NCI-H1930 (cell line): ENCODE results near the gene RPSA.
"Not testable (repeated sequence)": the region's sequence is repeated elsewhere in the genome, so short reads cannot be mapped to it uniquely, and the experiment has no call there.

Experiments used
- DNase-seq, 2 experiments: peaks; one replicate each; lab custom pipeline; 2025; lab: John Stamatoyannopoulos, UW

The RPSA gene

GRCh38 chr3:39419742-39420315, 13.3 kb downstream of the RPSA start:
- DNase-seq = peak; percentile 3

GRCh38 chr3:39420543-39420942, 14.0 kb downstream of the RPSA start:
- no peak for DNase-seq

GRCh38 chr3:39423436-39423970, 17.0 kb downstream of the RPSA start:
- no peak for DNase-seq

DNA sequence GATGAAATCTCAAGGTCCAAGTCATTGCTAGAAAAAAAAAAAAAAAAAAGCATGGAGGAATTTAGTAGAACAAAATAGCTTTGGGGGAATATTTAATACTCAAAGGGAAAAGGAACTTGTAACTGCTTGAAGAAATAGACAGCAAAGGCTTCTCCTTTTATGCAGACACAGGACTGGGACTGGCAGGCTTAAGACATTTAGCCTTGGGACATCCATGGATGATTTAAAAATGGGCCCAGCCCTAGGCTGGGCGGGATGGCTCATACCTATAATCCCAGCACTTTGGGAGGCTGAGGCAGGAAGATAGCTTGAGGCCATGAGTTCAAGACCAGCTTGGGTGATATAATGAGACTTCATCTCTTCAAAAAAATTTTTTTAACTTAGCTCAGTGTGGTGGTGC, 19.8 kb downstream of the RPSA start:
- no peak for DNase-seq

DNA sequence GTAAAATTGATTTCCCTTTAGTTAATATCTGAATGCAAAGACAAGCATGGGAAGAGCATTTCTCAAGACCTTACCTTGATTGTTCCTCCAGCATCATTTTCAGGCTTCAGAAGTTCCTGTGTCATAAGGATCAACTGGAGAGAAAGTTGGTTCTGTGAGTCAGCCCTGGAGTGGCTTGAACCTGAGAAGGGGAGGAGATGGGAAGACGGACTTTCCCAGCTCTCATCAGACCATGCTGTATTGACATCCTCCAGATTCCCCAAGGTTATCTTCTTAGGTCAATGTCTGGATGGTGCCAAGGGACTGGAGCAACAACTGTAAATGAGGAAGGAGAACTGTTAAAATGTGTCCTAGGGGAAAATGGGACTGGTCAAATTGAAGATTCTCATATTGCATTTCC, 21.0 kb downstream of the RPSA start:
- no peak for DNase-seq

GRCh38 chr3:39428745-39429201, 22.3 kb downstream of the RPSA start:
- no peak for DNase-seq

DNA sequence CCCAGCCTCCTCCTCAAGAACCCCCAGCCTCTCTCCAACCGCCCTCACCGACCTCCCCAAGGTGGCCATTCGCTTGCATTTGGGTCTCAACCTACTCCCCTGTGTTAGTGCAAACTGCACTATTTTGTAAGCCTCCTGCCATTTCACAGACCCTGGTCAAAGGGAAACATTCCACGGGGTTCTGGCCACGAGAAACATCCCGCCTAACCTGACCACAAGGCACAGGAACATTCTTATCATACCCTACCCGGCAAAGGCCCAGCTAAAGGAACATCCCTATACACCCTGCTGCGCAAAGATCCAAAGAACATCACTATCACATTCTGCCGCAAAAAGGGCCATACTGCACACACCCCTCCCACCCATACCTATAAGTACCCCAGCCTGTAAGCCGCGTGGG, 22.9 kb downstream of the RPSA start:
- DNase-seq = no peak

GRCh38 chr3:39432342-39432741, 25.8 kb downstream of the RPSA start:
- DNase-seq = no peak

- DNase-seq = no peak
Measured at GRCh38 chr3:39433642-39434041, 27.1 kb downstream of the RPSA start.

DNA sequence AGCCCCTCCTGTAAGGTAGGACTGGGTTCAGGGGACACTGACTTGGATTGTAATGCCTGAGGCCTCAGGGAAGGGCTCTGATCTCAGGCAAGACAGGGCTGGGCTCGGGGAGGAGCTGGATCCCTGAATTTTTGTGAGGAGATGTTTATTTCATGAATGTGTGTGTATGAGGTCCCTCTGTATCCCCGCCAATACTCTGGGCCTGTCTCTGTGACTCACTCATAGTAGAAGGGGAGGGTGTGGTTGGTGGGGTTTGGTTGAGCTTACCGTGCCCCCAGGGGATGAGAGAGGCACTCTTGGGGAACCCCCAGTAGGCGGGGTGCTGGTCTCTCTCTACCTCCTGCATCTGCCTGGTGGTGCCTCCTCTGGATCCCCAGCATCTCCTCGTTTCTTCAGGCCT, 28.1 kb downstream of the RPSA start:
- DNase-seq = no peak

GRCh38 chr3:39435006-39435748, 28.7 kb downstream of the RPSA start:
- no peak for DNase-seq

DNA sequence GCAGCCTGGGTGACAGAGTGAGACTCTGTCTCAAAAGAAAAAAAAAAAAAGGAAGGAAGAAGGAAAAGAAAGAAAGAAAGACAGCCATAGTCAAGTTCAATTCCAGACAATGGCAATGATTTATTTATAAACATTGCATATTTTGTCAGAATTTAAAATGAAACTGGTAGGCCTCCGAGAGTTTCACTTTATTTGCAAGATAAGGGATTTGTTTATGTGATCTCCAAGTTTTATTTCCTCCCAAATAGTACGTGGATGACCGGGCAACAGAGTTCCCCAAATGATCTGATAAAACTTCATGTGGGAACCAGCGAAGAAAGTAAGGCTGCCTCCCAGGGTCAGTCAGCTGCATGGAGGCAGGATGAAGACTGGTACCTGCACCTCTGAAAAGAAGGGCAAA, 32.4 kb downstream of the RPSA start:
- no peak for DNase-seq

GRCh38 chr3:39440316-39440715, 33.8 kb downstream of the RPSA start:
- no peak for DNase-seq

- DNase-seq = no peak
Measured at GRCh38 chr3:39443530-39443929, 37.0 kb downstream of the RPSA start.

- DNase-seq = no peak
Measured at GRCh38 chr3:39445927-39446326, 39.4 kb downstream of the RPSA start.

DNA sequence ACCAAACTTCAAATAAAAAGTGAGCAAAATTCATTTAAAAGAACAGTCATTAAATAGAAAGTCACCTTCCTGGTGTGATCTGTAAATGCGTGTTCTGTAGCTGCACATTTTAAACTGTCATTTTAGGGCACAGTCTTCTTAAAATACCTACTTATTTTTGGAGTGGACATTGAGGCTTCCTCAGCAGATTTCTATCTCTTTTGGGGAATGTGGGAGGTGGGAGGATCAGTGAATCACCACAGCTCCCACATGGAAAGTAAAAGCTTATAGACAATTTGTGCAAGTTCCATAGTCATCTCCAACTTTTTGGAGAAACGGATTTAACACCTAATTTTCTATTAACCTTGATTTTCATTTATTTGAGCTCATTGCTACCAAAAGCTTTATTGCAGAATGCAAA, 39.9 kb downstream of the RPSA start:
- DNase-seq = no peak

DNA sequence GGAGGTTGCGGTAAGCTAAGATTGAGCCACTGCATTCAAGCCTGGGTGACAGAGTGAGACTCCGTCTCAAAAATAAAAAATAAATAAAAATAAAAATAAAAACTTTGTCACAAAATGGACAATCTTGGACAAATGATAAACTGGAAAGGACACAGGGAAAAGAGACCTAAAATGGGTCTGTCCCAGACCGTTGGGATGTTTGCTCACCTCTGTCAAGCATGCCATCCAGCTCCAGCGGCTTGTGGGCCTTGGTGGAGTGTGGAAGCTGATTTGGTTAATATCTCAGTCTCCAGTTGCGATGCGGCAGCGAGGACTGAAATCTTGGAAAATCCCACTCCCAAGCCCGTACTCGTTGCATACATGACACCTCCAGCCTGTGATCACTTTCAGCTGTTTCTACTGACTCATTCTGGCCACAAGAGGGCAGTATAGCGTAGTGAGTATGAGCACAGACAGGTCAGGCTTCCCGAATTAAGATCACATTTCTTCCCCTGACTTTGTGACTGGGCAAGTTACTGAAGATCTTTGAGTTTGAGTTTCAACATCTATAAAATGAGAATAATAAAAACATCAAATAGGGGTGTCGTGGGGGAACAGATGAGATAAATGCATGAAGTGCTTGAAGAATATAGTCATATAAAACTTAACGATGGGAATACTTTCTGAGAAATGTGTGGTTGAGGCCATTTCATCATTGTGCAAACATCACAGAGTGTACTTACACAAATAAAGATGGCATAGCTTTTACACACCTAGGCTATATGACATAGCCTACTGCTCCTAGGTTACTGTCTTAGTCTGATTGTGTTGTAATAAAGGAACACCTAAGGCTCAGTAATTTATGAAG, 41.3 kb downstream of the RPSA start:
- DNase-seq = peak; percentile 15 to 58

DNA sequence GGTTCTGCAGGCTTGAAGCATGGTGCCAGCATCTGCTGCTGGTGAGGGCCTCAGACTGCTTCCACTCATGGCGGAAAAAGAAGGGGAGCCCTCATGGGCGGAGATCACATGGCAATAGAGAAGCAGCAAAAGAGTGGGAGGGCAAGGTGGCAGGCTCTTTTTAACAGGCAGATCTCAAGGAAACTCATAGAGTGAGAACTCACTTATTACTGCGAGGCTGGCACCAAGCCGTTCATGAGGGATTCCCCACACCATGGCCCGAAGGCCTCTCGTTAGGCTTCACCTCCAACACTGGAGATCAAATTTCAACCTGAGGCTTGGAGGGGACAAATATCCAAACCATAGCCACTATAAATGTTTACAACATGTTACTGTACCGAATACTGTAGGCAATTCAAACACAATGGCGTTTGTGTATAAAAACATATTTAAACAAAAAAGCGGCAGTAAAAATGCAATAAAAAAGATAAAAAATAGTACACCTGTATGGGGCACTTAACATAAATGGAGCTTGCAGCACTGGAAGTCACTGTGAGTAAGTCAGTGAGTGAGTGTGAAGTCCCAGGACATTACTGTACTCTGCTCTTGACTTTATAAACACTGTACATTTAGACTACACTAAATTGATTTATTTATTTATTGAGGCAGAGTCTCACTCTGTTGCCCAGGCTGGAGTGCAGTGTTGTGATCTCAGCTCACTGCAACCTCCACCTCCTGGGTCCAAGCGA, 42.1 kb downstream of the RPSA start:
- no peak for DNase-seq

DNA sequence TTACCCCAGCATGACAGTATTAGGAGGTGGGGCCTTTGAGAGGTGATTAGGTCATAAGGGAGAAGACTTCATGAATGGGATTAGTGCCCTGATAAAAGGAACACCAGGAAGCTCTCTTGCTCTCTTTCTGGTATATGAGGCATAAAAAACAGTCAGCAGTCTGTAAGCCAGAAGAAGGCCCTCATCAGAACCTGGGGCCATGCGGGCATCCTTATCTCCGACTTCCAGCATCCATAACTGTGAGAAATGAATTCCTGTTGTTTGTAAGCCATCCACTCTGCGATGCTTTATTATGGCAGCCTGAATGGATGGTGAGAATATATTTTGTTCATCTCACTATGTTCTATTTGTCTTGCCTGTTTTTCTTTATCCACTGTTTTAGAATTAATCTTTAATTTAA, 43.3 kb downstream of the RPSA start:
- no peak for DNase-seq

- no peak for DNase-seq
Measured at GRCh38 chr3:39453134-39453533, 46.6 kb downstream of the RPSA start.

DNA sequence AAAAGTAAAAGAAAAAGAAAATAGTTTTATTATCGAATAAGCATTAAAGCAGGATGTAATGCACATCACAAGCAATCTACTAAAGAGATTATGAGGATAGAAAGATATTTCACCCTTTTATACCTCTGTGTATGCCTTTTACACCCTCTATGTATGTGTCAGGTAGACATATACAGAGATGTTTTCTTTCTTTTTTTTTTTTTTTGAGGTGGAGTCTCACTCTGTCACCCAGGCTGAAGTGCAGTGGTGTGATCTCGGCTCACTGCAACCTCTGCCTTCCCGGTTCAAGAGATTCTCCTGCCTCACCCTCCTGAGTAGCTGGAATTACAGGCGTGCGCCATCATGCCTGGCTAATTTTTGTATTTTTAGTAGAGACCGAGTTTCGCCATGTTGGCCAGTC, 47.4 kb downstream of the RPSA start:
- not testable (repeated sequence) for DNase-seq

DNA sequence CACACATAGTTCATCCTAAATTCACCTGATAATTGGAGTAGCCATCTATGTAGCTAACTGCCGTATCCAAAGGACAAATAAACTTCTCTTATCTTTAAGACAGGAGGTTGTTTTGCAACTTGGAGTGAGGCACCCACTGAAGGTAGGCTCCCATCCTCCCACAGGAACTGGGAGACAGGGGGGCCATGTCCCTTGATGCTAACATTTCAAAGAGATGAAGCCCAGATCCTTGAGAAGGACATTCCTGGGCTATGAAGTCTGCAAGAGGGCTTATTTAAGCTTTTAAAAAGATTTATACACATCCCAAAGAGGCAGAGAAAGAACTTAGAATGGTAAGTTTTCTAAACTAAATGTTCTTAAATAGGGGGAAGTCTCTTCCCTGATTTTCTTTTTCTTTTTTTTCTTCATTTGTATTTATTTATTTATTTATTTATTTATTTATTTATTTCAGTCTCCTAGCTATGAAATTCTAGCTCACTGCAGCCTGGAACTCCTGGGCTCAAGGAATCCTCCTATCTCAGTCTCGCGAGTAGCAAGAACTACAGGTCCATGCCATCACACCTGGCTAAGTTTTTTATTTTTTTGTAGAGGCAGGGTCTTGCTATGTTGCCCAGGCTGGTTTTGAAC, 48.2 kb downstream of the RPSA start:
- DNase-seq = no peak
